ENCODE measurements around the gene SIGLECL1. TPM values are rescaled to one million over a fixed set of nuclear protein-coding genes. Genes with fewer than 3 reads are reported as not detected.

The SIGLECL1 gene
- total and polyA plus RNA-seq, 9 of the 15 experiments (the other 6 are each of a cell fraction or from before 2014, with no cell fraction given), result not detected

DNA sequence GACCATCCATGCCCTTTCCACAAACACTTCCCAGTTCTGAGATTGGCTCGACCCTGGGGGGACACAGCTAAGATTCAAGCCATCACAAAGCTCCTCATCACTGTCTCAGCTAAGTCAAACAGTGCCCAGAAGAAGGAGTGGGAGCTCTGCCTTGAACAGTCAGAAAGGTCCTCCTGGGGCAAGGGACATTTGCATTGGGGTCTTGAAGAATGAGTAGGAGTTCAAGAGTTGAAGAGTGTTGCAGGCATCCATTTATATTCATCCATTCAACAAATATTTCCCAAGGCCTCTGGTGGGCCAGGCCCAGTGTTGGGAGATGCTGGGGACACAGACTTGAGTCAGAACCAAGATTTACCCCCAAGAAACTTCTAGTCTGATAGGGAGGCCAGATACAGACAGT lies 67.1 kb downstream of the SIGLECL1 start:
- ChIA-PET POLR2A (no interaction called here), CTCF (ENCODE audit: low intra/inter-chr PET ratio) (no interaction called here)
- Histone ChIP-seq H3K79me2 (ENCODE audit: control insufficient read depth, insufficient read depth, low read length) (no peaks in the 10 kb centered on the region), H3K36me3 (ENCODE audit: control insufficient read depth, insufficient read depth, low read length) (no peaks in the 10 kb centered on the region), H3K27me3 (ENCODE audit: control insufficient read depth in 2 of 2, insufficient read depth in 2 of 2, low read length in 2 of 2) (peaks cover 13 to 63% of the 10 kb centered on the region in 2 experiments; a peak in 4 of 5 replicates), H3K4me1 (replicated peaks in 1 of 2; ENCODE audit: control insufficient read depth in 2 of 2, insufficient read depth in 2 of 2, low read length in 2 of 2) (peaks cover 0 to 15% of the 10 kb centered on the region in 2 experiments; a peak in 3 of 5 replicates), H3K9ac (ENCODE audit: insufficient read depth in 1 of 2, low read depth in 2 of 2, low read length in 2 of 2) (no peak overlapping the region), H3K9me3 (replicated peaks; ENCODE audit: control insufficient read depth, insufficient read depth, low read depth, low read length) (no peaks in the 10 kb centered on the region; the same call in 1 of the 2 replicates), H3K27ac (ENCODE audit: extremely low read depth, low read depth, low read length) (no peak overlapping the region), H3K4me2 (ENCODE audit: insufficient read depth, low read length) (no peak overlapping the region), H2AFZ (ENCODE audit: low read depth, low read length) (no peak overlapping the region), H3K4me3 (no peak overlapping the region), H3K9me1 (ENCODE audit: control insufficient read depth, insufficient read depth, low read length) (no peaks in the 10 kb centered on the region), H4K20me1 (replicated peaks; ENCODE audit: control insufficient read depth, insufficient read depth, low read length) (peaks cover 6% of the 10 kb centered on the region; the same call in 1 of the 2 replicates)
- FAIRE-seq, result no peak
- no peak for ATAC-seq
- TF ChIP-seq SMAD2 (IDR thresholded peaks at IDR 0.05; ENCODE audit: low read depth, low read length) (no peak), CEBPG (CRISPR knock-in tag; IDR thresholded peaks at IDR 0.05) (no peak), CEBPG (tag; conservative IDR thresholded peaks at IDR 0.05 in 1 of 2, IDR thresholded peaks at IDR 0.05 in 1 of 2) (no peak), SIN3B (IDR thresholded peaks at IDR 0.05; ENCODE audit: low read depth) (no peak), ZNF324 (CRISPR knock-in tag; IDR thresholded peaks at IDR 0.05) (no peak), FUS (optimal IDR thresholded peaks at IDR 0.05; ENCODE audit: low read depth, low read length) (no peak), DIDO1 (tag; IDR thresholded peaks at IDR 0.05; ENCODE audit: low read depth) (no peak), CEBPB (tag; IDR thresholded peaks at IDR 0.05) (no peak), ZNF121 (CRISPR knock-in tag; conservative IDR thresholded peaks at IDR 0.05) (no peak)
- TF ChIP-seq, protein P1, sequence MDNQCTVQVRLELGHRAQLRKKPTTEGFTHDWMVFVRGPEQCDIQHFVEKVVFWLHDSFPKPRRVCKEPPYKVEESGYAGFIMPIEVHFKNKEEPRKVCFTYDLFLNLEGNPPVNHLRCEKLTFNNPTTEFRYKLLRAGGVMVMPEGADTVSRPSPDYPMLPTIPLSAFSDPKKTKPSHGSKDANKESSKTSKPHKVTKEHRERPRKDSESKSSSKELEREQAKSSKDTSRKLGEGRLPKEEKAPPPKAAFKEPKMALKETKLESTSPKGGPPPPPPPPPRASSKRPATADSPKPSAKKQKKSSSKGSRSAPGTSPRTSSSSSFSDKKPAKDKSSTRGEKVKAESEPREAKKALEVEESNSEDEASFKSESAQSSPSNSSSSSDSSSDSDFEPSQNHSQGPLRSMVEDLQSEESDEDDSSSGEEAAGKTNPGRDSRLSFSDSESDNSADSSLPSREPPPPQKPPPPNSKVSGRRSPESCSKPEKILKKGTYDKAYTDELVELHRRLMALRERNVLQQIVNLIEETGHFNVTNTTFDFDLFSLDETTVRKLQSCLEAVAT (IDR thresholded peaks at IDR 0.05), result no peak
- in situ Hi-C loops (cut with MboI) (no loop called here), intact Hi-C loops (cut with micrococcal nuclease) (no loop called here)
- DNase-seq (ENCODE audit: extremely low read depth in 1 of 4, low spot score in 3 of 4), result no peak
- no TSS peak for BruUV-seq (replicated peaks)
- WGBS (ENCODE audit: insufficient coverage, low coverage, missing lambda C conversion rate), result 0% methylated on average over 1 of the region's 1 CpG

Small RNAs within 50 kb of the gene (microRNA-seq; reads per million reads assigned to microRNA genes)
- gene MIR8074 (ENCODE audit: borderline microRNAs expressed), result not detected

Small RNAs within 50 kb of the gene (small RNA-seq; reads per million reads assigned to genes)
- not detected for gene MIR8074

Other genes with a start within 250 kb of the SIGLECL1 start
Only the 7 nearest of the 20 such genes appear.
- not detected in 2 replicates for gene SIGLEC7, start 108.8 kb upstream of the SIGLECL1 start, total RNA-seq (2014; rRNA removed)
- not detected in 2 replicates for gene SIGLEC7, start 108.8 kb upstream of the SIGLECL1 start, total RNA-seq (2014; rRNA removed; fragmentation: Illumina TruSeq; extraction: Trizol)
- not detected in 2 replicates for gene SIGLEC7, start 108.8 kb upstream of the SIGLECL1 start, total RNA-seq (2015; rRNA removed; fragmentation: Illumina TruSeq; extraction: Trizol)
- gene SIGLEC7, start 108.8 kb upstream of the SIGLECL1 start, total RNA-seq (2021), result not detected in 2 replicates
- gene SIGLEC7, start 108.8 kb upstream of the SIGLECL1 start, polyA plus RNA-seq (2011; rRNA removed), result 0.10 TPM in 1 of 2 replicates, not detected in the other
- not detected in 2 replicates for gene SIGLEC7, start 108.8 kb upstream of the SIGLECL1 start, polyA plus RNA-seq (2014; fragmentation: Illumina TruSeq; extraction: Trizol)
- gene SIGLEC7, start 108.8 kb upstream of the SIGLECL1 start, polyA plus RNA-seq (2014; fragmentation: Nextera tagmentation; extraction: Ambion mirVana), result not detected
- gene SIGLEC7, start 108.8 kb upstream of the SIGLECL1 start, polyA plus RNA-seq (2014; rRNA removed), result 0.12 TPM in 1 of 2 replicates, not detected in the other
- 38.4 and 39.7 TPM in 2 replicates for gene CD33, start 26.0 kb upstream of the SIGLECL1 start, total RNA-seq (2014; rRNA removed)
- gene CD33, start 26.0 kb upstream of the SIGLECL1 start, total RNA-seq (2014; rRNA removed; fragmentation: Illumina TruSeq; extraction: Trizol), result 42.6 and 44.4 TPM in 2 replicates
- gene CD33, start 26.0 kb upstream of the SIGLECL1 start, total RNA-seq (2015; rRNA removed; fragmentation: Illumina TruSeq; extraction: Trizol), result 49.6 and 50.1 TPM in 2 replicates
- 34.1 and 36.1 TPM in 2 replicates for gene CD33, start 26.0 kb upstream of the SIGLECL1 start, total RNA-seq (2021)
- 50.7 and 122 TPM in 2 replicates for gene CD33, start 26.0 kb upstream of the SIGLECL1 start, polyA plus RNA-seq (2011; rRNA removed)
- gene CD33, start 26.0 kb upstream of the SIGLECL1 start, polyA plus RNA-seq (2014; fragmentation: Illumina TruSeq; extraction: Trizol), result 52.5 and 60.0 TPM in 2 replicates
- 10 to 100 TPM; 79.0 to 88.6 TPM for gene CD33, start 26.0 kb upstream of the SIGLECL1 start, polyA plus RNA-seq (2014; fragmentation: Nextera tagmentation; extraction: Ambion mirVana)
- 39.6 and 42.5 TPM in 2 replicates for gene CD33, start 26.0 kb upstream of the SIGLECL1 start, polyA plus RNA-seq (2014; rRNA removed)
- 0.12 and 0.14 TPM in 2 replicates for gene IGLON5, start 60.6 kb downstream of the SIGLECL1 start, total RNA-seq (2014; rRNA removed)
- gene IGLON5, start 60.6 kb downstream of the SIGLECL1 start, total RNA-seq (2014; rRNA removed; fragmentation: Illumina TruSeq; extraction: Trizol), result 0.11 TPM in 1 of 2 replicates, not detected in the other
- 0.04 and 0.07 TPM in 2 replicates for gene IGLON5, start 60.6 kb downstream of the SIGLECL1 start, total RNA-seq (2015; rRNA removed; fragmentation: Illumina TruSeq; extraction: Trizol)
- gene IGLON5, start 60.6 kb downstream of the SIGLECL1 start, total RNA-seq (2021), result 0.22 and 0.27 TPM in 2 replicates
- 0.14 TPM in 2 replicates for gene IGLON5, start 60.6 kb downstream of the SIGLECL1 start, polyA plus RNA-seq (2011; rRNA removed)
- 0.14 and 0.15 TPM in 2 replicates for gene IGLON5, start 60.6 kb downstream of the SIGLECL1 start, polyA plus RNA-seq (2014; fragmentation: Illumina TruSeq; extraction: Trizol)
- gene IGLON5, start 60.6 kb downstream of the SIGLECL1 start, polyA plus RNA-seq (2014; fragmentation: Nextera tagmentation; extraction: Ambion mirVana), result not detected
- gene IGLON5, start 60.6 kb downstream of the SIGLECL1 start, polyA plus RNA-seq (2014; rRNA removed), result 0.03 and 0.18 TPM in 2 replicates
- 2.0 and 2.1 TPM in 2 replicates for gene VSIG10L, start 91.1 kb downstream of the SIGLECL1 start, total RNA-seq (2014; rRNA removed)
- 1.9 and 2.3 TPM in 2 replicates for gene VSIG10L, start 91.1 kb downstream of the SIGLECL1 start, total RNA-seq (2014; rRNA removed; fragmentation: Illumina TruSeq; extraction: Trizol)
- gene VSIG10L, start 91.1 kb downstream of the SIGLECL1 start, total RNA-seq (2015; rRNA removed; fragmentation: Illumina TruSeq; extraction: Trizol), result 2.2 and 2.5 TPM in 2 replicates
- 7.6 and 7.7 TPM in 2 replicates for gene VSIG10L, start 91.1 kb downstream of the SIGLECL1 start, total RNA-seq (2021)
- 4.7 and 7.0 TPM in 2 replicates for gene VSIG10L, start 91.1 kb downstream of the SIGLECL1 start, polyA plus RNA-seq (2011; rRNA removed)
- 6.8 and 7.6 TPM in 2 replicates for gene VSIG10L, start 91.1 kb downstream of the SIGLECL1 start, polyA plus RNA-seq (2014; fragmentation: Illumina TruSeq; extraction: Trizol)
- gene VSIG10L, start 91.1 kb downstream of the SIGLECL1 start, polyA plus RNA-seq (2014; fragmentation: Nextera tagmentation; extraction: Ambion mirVana), result 1 to 10 TPM; 1.1 TPM
- gene VSIG10L, start 91.1 kb downstream of the SIGLECL1 start, polyA plus RNA-seq (2014; rRNA removed), result 5.3 and 5.4 TPM in 2 replicates
- gene ETFB, start 115.3 kb downstream of the SIGLECL1 start, total RNA-seq (2014; rRNA removed), result 143 and 161 TPM in 2 replicates
- gene ETFB, start 115.3 kb downstream of the SIGLECL1 start, total RNA-seq (2014; rRNA removed; fragmentation: Illumina TruSeq; extraction: Trizol), result 29.8 and 54.2 TPM in 2 replicates
- gene ETFB, start 115.3 kb downstream of the SIGLECL1 start, total RNA-seq (2015; rRNA removed; fragmentation: Illumina TruSeq; extraction: Trizol), result 129 and 131 TPM in 2 replicates
- gene ETFB, start 115.3 kb downstream of the SIGLECL1 start, total RNA-seq (2021), result 130 and 142 TPM in 2 replicates
- 96.1 and 130 TPM in 2 replicates for gene ETFB, start 115.3 kb downstream of the SIGLECL1 start, polyA plus RNA-seq (2011; rRNA removed)
- gene ETFB, start 115.3 kb downstream of the SIGLECL1 start, polyA plus RNA-seq (2014; fragmentation: Illumina TruSeq; extraction: Trizol), result 56.3 and 136 TPM in 2 replicates
- 10 to 100 TPM; 18.1 to 50.3 TPM for gene ETFB, start 115.3 kb downstream of the SIGLECL1 start, polyA plus RNA-seq (2014; fragmentation: Nextera tagmentation; extraction: Ambion mirVana)
- gene ETFB, start 115.3 kb downstream of the SIGLECL1 start, polyA plus RNA-seq (2014; rRNA removed), result 112 and 123 TPM in 2 replicates
- gene CLDND2, start 117.9 kb downstream of the SIGLECL1 start, total RNA-seq (2014; rRNA removed), result not detected in 2 replicates
- gene CLDND2, start 117.9 kb downstream of the SIGLECL1 start, total RNA-seq (2014; rRNA removed; fragmentation: Illumina TruSeq; extraction: Trizol), result 0.51 and 0.62 TPM in 2 replicates
- gene CLDND2, start 117.9 kb downstream of the SIGLECL1 start, total RNA-seq (2015; rRNA removed; fragmentation: Illumina TruSeq; extraction: Trizol), result 0.98 and 1.6 TPM in 2 replicates
- gene CLDND2, start 117.9 kb downstream of the SIGLECL1 start, total RNA-seq (2021), result 2.2 and 4.0 TPM in 2 replicates
- gene CLDND2, start 117.9 kb downstream of the SIGLECL1 start, polyA plus RNA-seq (2011; rRNA removed), result 0.45 and 0.76 TPM in 2 replicates
- not detected in 2 replicates for gene CLDND2, start 117.9 kb downstream of the SIGLECL1 start, polyA plus RNA-seq (2014; fragmentation: Illumina TruSeq; extraction: Trizol)
- gene CLDND2, start 117.9 kb downstream of the SIGLECL1 start, polyA plus RNA-seq (2014; fragmentation: Nextera tagmentation; extraction: Ambion mirVana), result 1 to 10 TPM in 1 of 2 experiments, under 1 TPM in 1; 0.84 to 2.0 TPM
- gene CLDND2, start 117.9 kb downstream of the SIGLECL1 start, polyA plus RNA-seq (2014; rRNA removed), result not detected in 2 replicates
- gene NKG7, start 121.6 kb downstream of the SIGLECL1 start, total RNA-seq (2014; rRNA removed), result not detected in 2 replicates
- not detected in 2 replicates for gene NKG7, start 121.6 kb downstream of the SIGLECL1 start, total RNA-seq (2014; rRNA removed; fragmentation: Illumina TruSeq; extraction: Trizol)
- 0.34 and 0.62 TPM in 2 replicates for gene NKG7, start 121.6 kb downstream of the SIGLECL1 start, total RNA-seq (2015; rRNA removed; fragmentation: Illumina TruSeq; extraction: Trizol)
- 0.47 and 0.51 TPM in 2 replicates for gene NKG7, start 121.6 kb downstream of the SIGLECL1 start, total RNA-seq (2021)
- 0.33 and 0.46 TPM in 2 replicates for gene NKG7, start 121.6 kb downstream of the SIGLECL1 start, polyA plus RNA-seq (2011; rRNA removed)
- 0.30 and 0.57 TPM in 2 replicates for gene NKG7, start 121.6 kb downstream of the SIGLECL1 start, polyA plus RNA-seq (2014; fragmentation: Illumina TruSeq; extraction: Trizol)
- under 1 TPM; 0.67 to 0.70 TPM for gene NKG7, start 121.6 kb downstream of the SIGLECL1 start, polyA plus RNA-seq (2014; fragmentation: Nextera tagmentation; extraction: Ambion mirVana)
- 0.44 and 1.5 TPM in 2 replicates for gene NKG7, start 121.6 kb downstream of the SIGLECL1 start, polyA plus RNA-seq (2014; rRNA removed)